Esophagus muscularis mucosa (tissue), 4 donors: ENCODE results near the gene MPP2.

Experiments
- CTCF ChIP-seq, 3 experiments: fragments of 200-600 bp in 2 of 3; fragments of 450-650 bp in 1 of 3; sonication (generic) in 2 of 3; IDR thresholded peaks; one replicate each; pipeline ENCODE4 v1.5.1; 2017 to 2019; ENCODE audit warnings: antibody characterized with exemption in 3 of 3, mild to moderate bottlenecking in 2 of 3, moderate library complexity in 1 of 3
- EP300 ChIP-seq: sonication (generic); formaldehyde crosslinking; IDR thresholded peaks from one replicate; pipeline ENCODE4 v1.6.1; 2017; ENCODE audit warnings: antibody characterized with exemption
- POLR2A ChIP-seq: fragments of 450-650 bp; IDR thresholded peaks from one replicate; pipeline ENCODE4 v1.6.1; 2017; ENCODE audit warnings: antibody characterized with exemption, moderate library complexity, mild to moderate bottlenecking, low read depth
- POLR2AphosphoS5 ChIP-seq, 2 donors: sonication (generic); formaldehyde crosslinking; IDR thresholded peaks; one replicate each; pipeline ENCODE4 v1.6.1; 2017; ENCODE audit warnings: antibody characterized with exemption in 2 of 2

- no peak for TF ChIP-seq CTCF (IDR thresholded peaks at IDR 0.05)
- TF ChIP-seq EP300: no peak
- TF ChIP-seq POLR2AphosphoS5 (IDR thresholded peaks at IDR 0.05): no peak
- no peak for TF ChIP-seq POLR2A
Observed at GRCh38 chr17:43888548-43888947, 18.8 kb downstream of the MPP2 start.
